Measurements from ENCODE around the gene CDH1. TPM values are rescaled to one million over a fixed set of nuclear protein-coding genes. Genes with fewer than 3 reads are reported as not detected.
A peak's percentile ranks its signal among the peaks of the same experiment; 100 is the strongest.

Gene CDH1
- total RNA-seq, 1 donor from 2014 or later = not detected

DNA sequence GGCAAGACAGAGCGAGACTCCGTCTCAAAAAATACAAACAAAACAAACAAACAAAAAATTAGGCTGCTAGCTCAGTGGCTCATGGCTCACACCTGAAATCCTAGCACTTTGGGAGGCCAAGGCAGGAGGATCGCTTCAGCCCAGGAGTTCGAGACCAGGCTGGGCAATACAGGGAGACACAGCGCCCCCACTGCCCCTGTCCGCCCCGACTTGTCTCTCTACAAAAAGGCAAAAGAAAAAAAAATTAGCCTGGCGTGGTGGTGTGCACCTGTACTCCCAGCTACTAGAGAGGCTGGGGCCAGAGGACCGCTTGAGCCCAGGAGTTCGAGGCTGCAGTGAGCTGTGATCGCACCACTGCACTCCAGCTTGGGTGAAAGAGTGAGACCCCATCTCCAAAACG lies 531 bp upstream of the CDH1 start:
- Mint-ChIP-seq H3K27me3 (ENCODE audit: unreplicated experiment) (peaks cover 20% of the 10 kb centered on the region), H3K9me3 (ENCODE audit: unreplicated experiment) (no peaks in the 10 kb centered on the region), H3K4me3 (ENCODE audit: unreplicated experiment) (peak overlapping the region; percentile 41), H3K4me1 (ENCODE audit: unreplicated experiment) (peaks cover 30% of the 10 kb centered on the region), H3K27ac (ENCODE audit: unreplicated experiment) (no peak overlapping the region), H3K36me3 (ENCODE audit: unreplicated experiment) (no peaks in the 10 kb centered on the region)
- TF ChIP-seq, protein P1, sequence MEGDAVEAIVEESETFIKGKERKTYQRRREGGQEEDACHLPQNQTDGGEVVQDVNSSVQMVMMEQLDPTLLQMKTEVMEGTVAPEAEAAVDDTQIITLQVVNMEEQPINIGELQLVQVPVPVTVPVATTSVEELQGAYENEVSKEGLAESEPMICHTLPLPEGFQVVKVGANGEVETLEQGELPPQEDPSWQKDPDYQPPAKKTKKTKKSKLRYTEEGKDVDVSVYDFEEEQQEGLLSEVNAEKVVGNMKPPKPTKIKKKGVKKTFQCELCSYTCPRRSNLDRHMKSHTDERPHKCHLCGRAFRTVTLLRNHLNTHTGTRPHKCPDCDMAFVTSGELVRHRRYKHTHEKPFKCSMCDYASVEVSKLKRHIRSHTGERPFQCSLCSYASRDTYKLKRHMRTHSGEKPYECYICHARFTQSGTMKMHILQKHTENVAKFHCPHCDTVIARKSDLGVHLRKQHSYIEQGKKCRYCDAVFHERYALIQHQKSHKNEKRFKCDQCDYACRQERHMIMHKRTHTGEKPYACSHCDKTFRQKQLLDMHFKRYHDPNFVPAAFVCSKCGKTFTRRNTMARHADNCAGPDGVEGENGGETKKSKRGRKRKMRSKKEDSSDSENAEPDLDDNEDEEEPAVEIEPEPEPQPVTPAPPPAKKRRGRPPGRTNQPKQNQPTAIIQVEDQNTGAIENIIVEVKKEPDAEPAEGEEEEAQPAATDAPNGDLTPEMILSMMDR (IDR thresholded peaks at IDR 0.05) = no peak
- no peak for DNase-seq (ENCODE audit: extremely low spot score, unreplicated experiment)

DNA sequence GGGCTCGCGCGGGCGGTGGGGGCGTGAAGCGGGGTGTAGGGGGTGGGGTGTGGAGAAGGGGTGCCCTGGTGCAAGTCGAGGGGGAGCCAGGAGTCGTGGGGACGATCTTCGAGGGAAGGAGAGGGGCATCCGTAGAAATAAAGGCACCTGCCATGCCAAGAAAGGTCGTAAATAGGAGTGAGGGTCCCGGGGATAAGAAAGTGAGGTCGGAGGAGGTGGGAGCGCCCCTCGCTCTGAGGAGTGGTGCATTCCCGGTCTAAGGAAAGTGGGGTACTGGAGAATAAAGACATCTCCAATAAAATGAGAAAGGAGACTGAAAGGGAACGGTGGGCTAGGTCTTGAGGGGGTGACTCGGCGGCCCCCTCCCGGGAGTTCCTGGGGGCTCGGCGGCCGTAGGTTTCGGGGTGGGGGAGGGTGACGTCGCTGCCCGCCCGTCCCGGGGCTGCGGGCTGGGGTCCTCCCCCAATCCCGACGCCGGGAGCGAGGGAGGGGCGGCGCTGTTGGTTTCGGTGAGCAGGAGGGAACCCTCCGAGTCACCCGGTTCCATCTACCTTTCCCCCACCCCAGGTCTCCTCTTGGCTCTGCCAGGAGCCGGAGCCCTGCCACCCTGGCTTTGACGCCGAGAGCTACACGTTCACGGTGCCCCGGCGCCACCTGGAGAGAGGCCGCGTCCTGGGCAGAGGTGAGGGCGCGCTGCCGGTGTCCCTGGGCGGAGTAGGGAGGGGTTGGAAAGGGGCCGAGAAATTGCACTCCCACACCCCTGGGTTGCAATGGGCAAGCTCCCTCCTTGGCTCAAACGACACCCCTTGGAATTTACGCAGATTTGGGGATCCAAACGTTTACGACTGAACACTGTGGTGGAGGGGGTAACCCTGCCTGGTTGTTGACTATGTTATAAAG lies 888 bp downstream of the CDH1 start:
- no peaks in the 10 kb centered on the region for H3K9me3 Mint-ChIP-seq (ENCODE audit: unreplicated experiment)
- H3K27me3 Mint-ChIP-seq (ENCODE audit: unreplicated experiment) = peaks cover 20% of the 10 kb centered on the region
- no peak overlapping the region for H3K27ac Mint-ChIP-seq (ENCODE audit: unreplicated experiment)
- H3K4me3 Mint-ChIP-seq (ENCODE audit: unreplicated experiment) = peak overlapping the region; percentile 67
- H3K36me3 Mint-ChIP-seq (ENCODE audit: unreplicated experiment) = no peaks in the 10 kb centered on the region
- peaks cover 23% of the 10 kb centered on the region for H3K4me1 Mint-ChIP-seq (ENCODE audit: unreplicated experiment)
- TF ChIP-seq, protein P1 (IDR thresholded peaks at IDR 0.05) = no peak
- no peak for DNase-seq (ENCODE audit: extremely low spot score, unreplicated experiment)

DNA sequence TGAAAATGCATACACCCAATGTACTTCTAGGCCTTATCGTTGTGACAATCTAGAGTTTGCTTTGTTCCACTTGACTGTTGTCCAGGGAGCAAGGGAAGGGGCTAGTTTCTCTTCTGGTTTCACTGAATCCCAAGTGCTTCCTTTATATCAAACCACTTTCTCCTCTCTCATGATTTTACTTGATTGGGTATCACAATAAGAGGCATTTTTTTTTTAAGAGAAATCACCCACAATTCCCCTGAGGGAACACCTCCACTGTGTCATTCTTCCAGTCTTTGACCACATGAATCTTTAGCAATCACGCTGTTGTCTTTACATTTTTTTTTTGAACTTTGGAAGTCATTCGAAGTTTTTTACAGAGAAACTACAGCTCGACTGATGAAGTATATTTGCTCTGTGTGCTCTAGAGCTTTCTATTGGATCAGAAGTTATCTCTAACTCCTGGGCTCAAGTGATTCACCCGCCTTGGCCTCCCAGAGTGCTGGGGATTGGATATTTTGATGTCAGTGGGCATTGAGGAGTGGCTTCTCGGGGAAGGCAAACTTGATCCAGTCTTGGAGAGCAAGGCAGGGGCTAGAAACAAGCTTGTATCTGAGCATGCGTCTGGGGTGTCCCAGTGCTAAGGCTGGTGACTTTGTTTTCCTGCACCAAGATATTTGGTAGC lies 3.0 kb downstream of the CDH1 start:
- peaks cover 17% of the 10 kb centered on the region for H3K27me3 Mint-ChIP-seq (ENCODE audit: unreplicated experiment)
- H3K9me3 Mint-ChIP-seq (ENCODE audit: unreplicated experiment) = no peaks in the 10 kb centered on the region
- H3K4me3 Mint-ChIP-seq (ENCODE audit: unreplicated experiment) = no peak overlapping the region
- no peak for DNase-seq (ENCODE audit: extremely low spot score, unreplicated experiment)
- TF ChIP-seq, protein P1 (IDR thresholded peaks at IDR 0.05) = no peak
- no peaks in the 10 kb centered on the region for H3K36me3 Mint-ChIP-seq (ENCODE audit: unreplicated experiment)
- peaks cover 16% of the 10 kb centered on the region for H3K4me1 Mint-ChIP-seq (ENCODE audit: unreplicated experiment)
- H3K27ac Mint-ChIP-seq (ENCODE audit: unreplicated experiment) = no peak overlapping the region

DNA sequence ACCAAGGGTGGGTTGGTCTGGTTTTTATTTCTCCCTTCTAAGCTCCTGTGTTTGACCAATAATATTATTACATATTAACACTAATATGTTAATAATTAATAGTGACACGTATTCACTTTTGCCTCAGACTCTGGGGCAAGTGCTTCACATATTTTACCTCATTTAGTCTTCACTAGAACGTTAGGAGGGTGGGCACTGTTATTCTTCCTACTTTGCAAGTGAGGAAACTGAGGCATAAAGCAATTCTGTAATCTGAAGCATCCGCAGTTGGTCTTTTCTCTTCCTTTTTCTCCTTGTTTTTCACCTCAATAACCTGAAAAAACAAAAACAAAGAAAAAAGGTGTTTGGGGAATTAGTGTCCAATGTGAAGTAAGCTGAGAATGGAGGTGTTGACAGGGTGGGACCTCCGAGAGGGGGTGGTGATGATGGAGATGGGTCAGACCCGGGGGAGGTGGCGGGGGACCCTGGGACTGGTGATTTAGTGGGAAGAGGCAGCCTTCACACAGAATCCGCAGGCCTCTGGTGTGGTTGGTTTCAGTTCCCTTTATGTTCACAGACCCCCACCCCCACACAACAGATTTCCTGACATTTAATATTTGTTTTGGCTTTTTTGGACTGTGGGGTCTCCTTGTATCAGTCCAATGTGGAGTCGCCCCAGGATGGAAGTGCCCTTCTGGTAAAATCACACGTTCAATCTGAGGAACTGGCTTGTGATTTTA lies 3.7 kb downstream of the CDH1 start:
- H3K27me3 Mint-ChIP-seq (ENCODE audit: unreplicated experiment) = peaks cover 16% of the 10 kb centered on the region
- peaks cover 16% of the 10 kb centered on the region for H3K4me1 Mint-ChIP-seq (ENCODE audit: unreplicated experiment)
- H3K4me3 Mint-ChIP-seq (ENCODE audit: unreplicated experiment) = no peak overlapping the region

More for the DNA sequence above, 3.7 kb downstream of the CDH1 start:
- H3K9me3 Mint-ChIP-seq (ENCODE audit: unreplicated experiment) = no peaks in the 10 kb centered on the region
- no peak overlapping the region for H3K27ac Mint-ChIP-seq (ENCODE audit: unreplicated experiment)
- H3K36me3 Mint-ChIP-seq (ENCODE audit: unreplicated experiment) = no peaks in the 10 kb centered on the region
- no peak for DNase-seq (ENCODE audit: extremely low spot score, unreplicated experiment)
- TF ChIP-seq, protein P1 (IDR thresholded peaks at IDR 0.05) = no peak

Measured in osteocyte (in vitro differentiated cells).